NCI-H524 treated with DMSO at 0.1 percent for 48 hours (cell line): ENCODE results near the gene COL12A1.

Source experiments
- DNase-seq: peaks from one replicate; lab custom pipeline; 2025; lab: John Stamatoyannopoulos, UW

COL12A1 gene

DNA sequence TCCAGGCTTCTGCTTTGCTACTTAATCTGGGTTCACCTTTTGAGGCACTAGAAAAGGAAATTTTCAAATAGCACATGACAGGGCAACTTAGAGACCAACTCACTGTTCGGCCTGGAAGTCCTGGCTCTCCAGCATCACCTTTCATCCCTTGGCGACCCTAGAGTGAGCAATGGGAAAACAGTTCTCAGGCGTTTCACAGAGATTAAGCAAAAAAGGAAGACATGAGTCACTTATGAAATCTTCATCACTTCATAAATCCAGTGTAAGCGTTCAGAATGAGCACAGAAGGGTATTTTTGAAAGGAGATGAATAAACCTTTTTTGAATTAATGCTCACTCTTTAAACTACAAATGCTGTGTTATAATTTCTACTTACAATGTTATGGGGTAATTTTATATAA lies 104.0 kb downstream of the COL12A1 start:
- DNase-seq: no peak

DNA sequence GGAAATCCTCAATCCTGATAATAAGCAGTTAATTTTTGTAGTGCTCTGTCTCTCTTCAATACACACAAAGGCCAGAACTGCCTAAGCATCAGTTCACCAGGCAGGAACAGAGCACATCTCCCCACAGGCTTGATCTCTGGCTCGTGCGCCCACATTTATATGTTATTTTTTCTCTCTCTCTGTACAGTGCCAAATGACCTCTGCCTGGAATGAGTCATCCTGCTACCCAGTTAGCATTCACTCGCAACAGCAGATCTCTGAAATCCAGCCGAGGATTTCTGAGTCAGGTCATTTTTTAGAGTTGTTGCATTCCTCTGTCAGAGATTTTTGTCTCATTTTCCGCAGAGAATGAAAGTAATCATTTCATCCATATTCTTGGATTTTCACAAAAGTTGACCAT lies 107.1 kb downstream of the COL12A1 start:
- no peak for DNase-seq

DNA sequence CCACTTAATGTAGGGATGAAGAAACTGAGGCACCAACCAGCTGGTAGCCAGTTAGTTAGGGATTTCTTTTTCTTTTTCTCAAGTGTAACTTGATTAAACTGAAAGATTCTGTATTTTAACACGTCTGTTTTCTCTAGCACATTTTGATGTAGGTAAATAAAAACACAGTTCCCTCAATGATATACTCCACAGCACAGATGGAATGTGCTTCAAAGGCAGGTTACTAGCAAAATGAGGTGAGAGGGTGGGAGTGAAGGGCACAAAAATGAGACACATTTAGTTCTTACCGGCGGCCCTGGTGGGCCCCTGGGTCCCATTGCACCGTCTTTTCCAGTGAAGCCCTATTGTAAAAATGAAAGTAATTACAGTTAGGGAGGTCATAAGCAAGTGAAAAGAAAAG lies 108.9 kb downstream of the COL12A1 start:
- no peak for DNase-seq

DNA sequence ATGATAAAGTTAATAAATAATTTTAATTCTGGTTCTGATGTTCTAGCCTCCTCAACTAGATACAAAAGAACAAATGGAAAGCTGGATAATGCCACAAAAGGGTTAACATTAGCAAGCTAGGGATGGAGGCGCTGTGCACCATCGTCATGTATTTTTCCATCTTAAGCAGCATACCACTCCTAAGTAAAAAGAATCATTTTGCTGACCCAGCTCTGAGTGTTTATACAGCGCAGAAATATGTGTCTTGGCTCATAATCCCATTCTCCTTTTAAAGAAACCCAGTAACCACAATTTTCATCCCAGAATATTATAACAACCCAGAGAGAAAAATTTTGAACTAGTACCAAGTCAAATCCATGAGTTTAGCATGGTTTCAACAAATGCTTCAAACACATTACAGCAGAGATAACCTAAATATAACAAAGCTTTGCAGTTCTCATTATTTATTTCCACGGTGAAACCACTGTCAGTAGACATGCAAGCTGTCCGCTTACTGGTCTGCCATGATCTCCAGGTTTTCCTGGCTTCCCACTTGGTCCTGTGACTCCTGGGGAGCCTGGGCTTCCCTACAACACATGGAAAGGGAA lies 111.1 kb downstream of the COL12A1 start:
- no peak for DNase-seq

DNA sequence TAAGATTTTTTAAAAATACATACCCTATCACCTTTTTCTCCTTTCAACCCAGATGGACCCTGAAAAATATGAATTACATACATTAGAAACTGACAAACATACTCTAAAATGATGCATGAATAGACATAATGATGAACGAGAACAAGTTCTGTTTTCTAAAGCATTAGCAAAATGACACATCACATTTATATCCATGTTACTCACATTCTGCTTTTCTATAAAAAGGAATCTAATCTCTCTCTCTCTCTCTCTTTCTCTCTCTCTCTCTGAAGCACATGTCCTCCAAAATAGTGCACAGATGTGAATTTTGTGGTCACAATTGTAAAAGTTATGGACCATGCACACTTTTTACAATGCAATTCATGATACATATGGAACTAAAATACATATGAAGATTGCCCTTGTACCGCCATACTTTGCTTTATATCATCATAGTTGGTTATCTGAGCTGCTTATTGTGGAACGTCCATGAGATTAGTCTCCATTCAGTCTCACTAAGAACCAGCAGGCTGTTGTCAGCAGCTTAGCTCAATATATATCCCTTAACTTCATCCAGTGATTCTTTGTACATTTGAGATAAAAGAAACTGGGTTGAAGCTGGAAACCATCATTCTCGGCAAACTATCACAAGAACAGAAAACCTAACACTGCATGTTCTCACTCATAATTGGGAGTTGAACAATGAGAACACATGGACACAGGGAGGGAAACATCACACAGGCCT lies 114.2 kb downstream of the COL12A1 start:
- DNase-seq: no peak

DNA sequence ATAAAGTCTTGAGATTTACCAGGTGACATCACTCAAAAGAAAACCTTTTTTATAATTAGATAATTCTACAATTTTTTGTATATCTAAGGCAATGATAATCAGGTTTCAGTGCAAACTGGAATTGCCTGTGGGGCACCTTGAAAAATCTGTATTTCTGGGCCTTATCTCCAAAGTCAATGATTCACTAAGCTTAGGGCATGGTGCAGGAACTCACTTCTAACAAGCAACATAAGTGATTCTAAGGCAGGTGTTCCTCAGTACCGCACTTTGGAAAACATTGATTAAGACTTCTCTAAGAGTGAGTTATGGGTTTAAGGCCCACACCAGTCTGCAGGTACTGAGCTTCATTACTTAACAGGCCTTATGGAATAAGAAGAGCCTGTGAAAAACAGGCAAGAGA lies 115.3 kb downstream of the COL12A1 start:
- no peak for DNase-seq

DNA sequence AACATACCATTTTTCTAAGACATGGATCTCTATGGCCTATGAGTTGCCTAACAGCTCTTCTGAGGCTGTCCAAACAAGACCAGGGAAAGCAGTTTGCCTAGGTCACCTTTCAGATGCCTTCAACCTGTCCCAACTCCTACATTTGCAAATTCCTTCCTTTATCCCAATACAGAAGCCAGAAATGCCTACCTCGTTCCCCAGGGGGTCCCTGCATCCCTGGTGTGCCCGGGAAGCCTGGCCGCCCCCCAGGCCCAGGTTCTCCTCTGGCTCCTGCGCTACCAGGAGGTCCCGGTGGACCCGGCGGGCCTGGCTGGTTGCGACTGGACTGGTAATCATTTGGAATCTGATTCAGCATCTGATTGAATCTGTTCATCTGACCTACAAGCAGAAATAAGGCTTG lies 115.9 kb downstream of the COL12A1 start:
- DNase-seq: no peak

DNA sequence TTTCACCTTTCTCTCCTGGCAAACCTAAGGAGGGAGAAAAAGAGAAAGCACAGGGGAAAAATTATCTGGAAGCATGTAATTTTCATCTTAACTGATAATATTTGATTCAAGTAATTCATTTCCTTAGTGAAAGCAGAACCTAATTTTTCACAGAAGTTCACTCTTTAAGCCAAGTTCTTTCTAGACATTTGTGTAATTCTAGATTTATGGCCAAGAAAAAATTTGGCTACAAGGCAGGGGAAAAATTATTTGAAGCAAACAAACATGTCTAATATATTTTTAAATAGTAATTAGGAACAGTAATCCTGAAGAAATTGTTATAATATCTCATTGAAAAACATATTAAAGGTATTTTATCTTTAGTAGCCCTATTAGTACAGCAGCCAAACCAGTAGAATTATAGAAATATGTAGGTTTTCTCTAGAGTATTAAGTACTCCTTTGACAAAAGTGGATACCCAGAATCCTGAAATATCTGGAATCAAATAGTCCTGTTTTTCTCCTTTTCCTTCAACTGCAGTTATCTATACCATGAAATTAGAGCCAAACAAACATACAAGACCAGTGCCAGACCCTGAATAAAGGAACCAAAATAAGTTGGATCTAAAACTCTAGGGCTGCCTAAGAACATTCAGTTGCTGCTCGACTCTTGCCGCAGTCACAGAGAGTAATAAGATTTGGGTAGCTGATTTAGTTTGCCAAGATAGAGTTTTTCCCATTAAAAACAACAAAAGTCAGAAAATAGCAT lies 116.5 kb downstream of the COL12A1 start:
- DNase-seq: no peak

DNA sequence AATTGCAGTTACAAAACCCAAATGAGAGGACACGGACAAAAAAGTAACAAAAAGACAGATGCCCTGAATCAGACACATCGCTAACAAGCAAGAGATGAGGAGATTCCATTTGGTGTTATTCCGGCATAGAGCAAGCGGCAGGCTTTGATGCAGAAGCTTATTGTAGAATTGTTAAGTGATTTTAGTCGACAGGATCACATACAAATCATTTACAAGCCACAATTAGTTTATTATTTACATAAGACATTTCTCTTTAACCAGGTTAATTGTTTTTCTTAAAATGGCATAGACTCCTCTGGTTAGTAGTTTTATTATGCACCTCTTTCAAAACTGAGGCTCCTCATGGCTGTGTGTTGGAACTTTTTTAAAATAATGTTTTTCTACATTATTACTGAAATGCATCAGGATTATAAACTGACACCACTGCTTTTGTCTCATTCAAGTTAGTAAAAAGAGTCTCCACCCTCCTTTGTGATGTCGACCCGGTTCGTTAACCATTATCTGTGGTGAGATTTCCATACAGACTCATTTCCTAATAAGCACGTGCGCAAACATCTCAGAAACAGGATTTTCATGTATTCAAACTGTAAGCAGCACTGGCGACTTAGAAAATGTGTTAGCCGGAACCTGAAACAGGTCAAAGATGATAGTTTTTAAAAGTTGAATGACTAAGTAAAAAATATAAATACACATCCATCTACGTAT lies 119.8 kb downstream of the COL12A1 start:
- no peak for DNase-seq

DNA sequence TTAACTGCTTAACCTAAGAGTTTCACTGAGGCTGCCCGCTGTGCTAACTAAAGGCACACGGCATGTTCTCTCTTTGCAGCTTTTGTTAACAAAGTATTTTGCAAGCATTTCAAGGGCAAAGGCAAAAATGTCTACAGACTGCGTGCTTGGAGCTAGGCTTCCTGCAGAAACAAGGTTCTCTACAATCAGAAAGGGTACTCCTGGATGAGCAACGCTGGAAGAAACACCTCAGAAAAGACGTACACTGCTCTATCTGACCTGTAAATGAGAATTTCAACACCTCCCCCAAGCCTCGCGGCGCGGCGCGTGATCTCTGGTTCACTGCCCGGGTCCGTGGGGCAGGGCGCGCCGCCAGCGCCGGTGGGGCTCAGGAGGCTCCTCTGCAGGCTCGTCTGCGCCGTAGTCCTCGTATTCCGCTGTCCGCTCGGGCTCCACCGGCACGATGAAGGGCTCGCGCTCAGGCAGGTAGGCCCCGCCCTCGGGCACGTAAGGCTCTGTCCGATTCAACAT lies 120.9 kb downstream of the COL12A1 start:
- DNase-seq: no peak

DNA sequence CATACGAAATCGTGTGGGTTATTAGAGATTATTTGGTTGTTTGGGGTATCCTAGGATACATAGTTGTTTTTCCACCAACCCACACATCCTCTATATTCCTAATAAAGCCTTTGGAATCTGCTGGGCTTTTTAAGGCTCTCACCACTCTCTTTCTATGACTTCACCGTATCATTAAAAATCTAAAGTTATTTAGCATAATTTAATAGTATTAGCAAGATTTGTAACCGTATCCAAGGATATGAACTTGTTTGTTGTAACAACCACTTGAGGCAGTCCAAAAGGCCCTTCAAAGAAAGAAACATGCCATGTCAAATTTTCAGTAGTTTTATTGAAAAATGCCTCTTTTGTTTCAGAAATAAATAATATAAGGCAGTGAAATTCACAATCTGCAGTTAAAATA lies 121.8 kb downstream of the COL12A1 start:
- no peak for DNase-seq

DNA sequence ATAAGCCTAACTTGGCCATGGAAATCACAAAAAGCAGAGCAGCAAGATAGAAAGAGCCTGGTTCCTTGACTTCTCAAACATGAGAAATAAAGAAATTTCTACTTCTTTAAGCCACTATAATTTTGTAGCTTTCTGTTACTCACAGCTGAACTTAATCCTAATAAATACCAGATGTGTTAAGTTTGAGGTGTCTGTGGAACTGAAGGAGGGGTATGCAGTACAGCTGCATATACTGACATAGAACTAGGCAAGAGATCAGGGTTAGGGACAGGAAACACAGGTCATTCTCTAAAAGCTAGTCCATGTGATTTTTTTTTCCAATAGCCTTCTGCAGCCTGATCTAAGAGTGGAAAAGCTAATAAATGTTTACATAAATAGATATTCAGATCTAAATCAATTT lies 123.9 kb downstream of the COL12A1 start:
- no peak for DNase-seq

DNA sequence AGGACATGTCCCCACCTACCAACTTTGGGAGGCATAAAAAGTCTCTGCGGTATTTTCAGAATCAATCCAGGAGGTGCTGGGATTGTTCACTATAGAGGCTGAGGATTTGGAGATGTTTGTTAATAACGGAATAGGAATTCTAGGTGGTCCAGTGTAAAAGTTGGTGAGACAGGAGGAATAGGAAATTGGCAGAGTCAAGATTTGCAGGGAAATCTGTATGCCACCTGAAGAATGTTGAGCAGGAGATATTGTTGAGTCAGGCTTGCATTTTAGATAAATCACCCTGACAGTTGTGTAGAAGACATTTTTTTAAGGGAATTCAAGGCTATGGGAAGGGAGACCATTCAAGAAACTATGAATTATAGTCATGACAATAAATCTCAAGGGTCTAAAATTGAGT lies 124.8 kb downstream of the COL12A1 start:
- no peak for DNase-seq

DNA sequence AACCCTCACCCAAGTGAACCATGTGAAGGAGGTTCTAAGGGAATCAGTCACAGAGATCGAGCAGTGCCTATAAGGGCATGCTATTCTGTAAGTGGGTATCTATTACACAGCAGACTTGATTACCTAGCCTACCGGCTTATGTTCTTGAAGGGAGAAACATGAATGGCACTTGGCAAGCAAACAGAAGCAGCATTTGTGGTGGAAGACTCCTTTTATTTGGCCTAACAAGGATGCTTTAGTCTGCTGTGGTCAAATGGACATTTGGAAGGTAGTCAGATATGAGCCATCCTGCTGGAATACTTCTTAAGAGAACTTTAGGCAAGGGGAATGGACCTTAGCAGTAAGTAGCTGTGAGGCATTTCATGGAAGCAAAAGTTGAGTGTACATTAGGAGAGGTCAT lies 126.3 kb downstream of the COL12A1 start:
- no peak for DNase-seq

DNA sequence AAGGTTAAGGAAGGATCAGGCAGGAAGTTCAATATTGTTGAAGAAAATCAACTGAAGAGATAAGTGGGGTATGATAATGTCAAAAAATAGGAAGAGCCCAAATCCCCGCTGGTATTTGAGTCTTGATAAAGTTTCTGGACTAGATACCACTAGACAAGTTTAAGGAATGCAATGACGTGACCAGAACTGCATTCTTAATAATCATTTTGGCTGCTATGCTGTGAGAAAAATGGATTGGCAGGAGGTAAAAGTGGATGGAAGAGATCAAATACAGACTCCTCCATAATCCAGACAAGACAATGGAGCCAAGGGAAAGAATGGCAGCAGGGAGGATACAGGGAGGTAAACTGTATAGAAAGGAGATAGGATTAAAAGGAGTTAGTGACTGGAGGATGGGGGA lies 128.2 kb downstream of the COL12A1 start:
- no peak for DNase-seq

DNA sequence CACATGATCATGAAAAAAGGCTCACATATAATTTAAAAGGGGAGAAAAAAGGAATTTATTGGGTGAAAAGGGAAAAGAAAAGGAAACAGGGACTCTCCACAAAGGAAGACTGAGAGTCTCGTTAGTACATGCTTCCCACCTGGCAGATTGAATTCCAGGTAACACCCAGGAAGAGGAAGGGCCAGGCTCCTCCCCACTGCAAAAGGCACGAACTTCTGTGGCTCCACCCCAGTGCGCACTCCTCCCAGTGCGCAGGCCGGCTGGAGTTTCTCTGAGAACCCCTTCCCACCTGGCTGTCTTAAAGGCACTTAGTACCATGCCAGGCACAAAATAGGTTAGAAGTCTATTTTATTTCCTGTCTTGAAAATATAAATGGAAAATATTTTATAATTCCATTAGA lies 129.8 kb downstream of the COL12A1 start:
- DNase-seq: no peak

DNA sequence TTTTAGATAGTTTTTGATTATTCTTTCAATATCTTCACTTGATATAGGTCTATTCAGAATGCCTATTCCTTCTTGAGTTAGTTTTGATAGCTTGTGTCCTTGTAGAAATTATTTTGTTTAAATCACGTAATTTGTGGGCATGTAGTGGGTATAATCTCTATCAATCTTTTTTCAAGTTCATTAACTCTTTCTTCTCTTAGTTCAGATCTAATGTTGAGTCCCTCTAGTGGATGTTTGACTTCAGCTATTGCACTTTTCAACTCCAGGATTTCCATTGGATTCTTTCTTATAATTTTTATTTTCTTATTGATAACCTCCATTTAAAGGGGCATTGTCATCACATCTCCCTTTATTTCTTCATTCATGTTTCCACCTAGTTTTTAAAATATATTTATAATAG lies 135.6 kb downstream of the COL12A1 start:
- DNase-seq: no peak

DNA sequence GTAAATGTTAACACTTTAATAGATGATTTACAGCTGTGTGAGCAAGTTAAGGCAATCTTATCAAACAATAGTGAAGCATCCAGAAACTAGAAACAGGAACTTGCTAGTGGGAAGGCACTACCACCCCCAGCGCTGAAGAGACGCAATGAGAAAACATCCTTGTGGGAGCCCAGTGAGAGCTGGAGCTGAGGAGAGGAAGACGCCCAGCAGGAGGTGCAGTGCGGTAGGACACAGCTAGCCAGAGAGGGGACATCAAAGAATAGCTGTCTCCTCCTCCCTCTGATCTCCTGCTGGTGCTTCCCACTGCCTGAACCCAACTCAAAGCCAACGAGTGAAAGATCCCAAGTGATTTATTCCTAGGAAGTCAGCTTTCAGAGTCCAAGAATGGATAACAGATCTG lies 140.3 kb downstream of the COL12A1 start:
- no peak for DNase-seq

DNA sequence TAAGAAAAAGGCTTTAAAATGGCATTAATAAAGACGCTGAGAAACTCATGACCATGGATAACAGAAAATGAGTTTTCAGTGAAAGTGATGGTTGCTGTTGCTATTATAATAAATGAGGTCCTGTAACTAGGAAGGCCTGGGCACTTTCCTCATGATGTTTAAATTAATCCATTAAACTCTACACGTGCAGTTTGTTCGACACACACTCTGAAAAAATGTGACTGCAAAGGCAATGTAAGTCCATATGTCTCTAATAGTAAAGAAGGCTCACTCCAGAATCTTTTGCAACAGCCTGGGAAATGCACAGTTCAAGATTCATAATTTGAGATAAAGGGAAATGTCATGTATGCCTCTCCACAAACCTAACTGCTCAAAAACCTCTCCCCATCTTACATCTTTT lies 153.4 kb downstream of the COL12A1 start:
- no peak for DNase-seq

DNA sequence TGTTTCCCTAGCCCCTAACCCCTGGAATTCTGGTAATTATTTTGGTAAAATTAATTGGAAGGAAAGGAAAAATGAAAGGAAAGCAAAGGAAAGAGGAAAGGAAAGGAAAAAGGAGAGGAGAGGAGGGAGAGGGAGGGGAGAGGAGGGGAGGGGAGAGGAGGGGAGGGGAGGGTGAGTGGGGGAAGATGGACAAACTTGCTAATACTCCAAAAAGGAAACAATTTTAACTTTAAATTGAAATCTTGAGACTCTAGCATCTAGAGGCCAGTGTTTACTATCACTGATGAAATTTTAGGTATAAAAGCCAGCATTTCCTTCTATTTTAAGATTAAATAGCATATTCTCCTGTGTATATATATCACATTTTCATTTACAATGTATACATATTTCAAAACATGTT lies 156.5 kb downstream of the COL12A1 start:
- no peak for DNase-seq

DNA sequence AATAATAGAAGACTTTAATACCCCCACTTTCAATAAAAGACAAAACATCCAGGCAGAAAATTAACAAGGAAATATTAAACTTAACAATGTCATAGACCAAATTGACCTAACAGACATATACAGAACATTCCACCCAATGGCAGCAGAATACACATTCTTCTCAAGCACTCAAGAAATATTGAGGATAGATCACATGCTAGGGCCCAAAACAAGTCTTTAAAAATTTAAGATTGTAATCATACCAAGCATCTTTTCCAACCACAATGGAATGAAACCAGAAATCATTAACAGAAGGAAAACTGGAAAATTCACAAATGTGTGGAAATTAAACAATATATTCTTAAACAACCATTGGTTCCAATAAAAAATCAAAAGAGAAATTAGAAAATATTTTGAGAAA lies 161.0 kb downstream of the COL12A1 start:
- no peak for DNase-seq

DNA sequence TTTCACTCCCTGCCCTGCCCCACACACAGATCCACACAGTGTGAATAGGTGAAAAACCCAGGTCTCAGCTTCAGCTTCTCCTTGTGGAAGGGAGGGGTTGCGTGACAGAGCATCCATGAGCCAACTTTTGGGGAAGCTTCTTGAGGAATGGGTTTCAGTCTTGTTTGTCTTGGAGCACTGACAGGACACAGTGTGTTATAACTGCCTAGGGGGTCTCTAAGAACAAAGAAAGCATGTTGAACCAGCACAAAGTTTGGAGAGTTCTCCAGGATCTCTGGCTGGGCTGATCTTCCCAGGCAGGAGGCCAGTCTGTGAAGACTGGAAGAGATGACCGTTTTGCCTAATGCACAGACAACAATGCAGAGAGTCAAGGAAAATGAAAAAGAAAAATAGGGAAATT lies 164.5 kb downstream of the COL12A1 start:
- DNase-seq: no peak
